COLO829 (cell line): ENCODE results near the gene PLXDC2.
"Not testable (repeated sequence)": the region's sequence is repeated elsewhere in the genome, so short reads cannot be mapped to it uniquely, and the experiment has no call there.

Experiments
- DNase-seq: peaks from one replicate; pipeline ENCODE4 v3.0.0; 2012; ENCODE audit warnings: low spot score

PLXDC2 gene

DNA sequence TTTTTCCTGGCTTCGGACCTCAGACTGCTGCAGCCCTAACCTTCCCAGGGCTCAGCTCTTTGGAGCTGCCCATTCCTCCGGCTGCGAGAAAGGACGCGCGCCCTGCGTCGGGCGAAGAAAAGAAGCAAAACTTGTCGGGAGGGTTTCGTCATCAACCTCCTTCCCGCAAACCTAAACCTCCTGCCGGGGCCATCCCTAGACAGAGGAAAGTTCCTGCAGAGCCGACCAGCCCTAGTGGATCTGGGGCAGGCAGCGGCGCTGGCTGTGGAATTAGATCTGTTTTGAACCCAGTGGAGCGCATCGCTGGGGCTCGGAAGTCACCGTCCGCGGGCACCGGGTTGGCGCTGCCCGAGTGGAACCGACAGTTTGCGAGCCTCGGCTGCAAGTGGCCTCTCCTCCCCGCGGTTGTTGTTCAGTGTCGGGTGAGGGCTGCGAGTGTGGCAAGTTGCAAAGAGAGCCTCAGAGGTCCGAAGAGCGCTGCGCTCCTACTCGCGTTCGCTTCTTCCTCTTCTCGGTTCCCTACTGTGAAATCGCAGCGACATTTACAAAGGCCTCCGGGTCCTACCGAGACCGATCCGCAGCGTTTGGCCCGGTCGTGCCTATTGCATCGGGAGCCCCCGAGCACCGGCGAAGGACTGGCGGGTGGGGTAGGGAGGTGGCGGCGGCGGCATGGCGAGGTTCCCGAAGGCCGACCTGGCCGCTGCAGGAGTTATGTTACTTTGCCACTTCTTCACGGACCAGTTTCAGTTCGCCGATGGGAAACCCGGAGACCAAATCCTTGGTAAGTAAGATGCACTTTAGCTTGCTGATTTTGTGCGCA is at the start of gene PLXDC2:
PLXDC2 (plus strand) TSS at position 22 of the 820 bp plus-strand sequence.
- no peak for DNase-seq

DNA sequence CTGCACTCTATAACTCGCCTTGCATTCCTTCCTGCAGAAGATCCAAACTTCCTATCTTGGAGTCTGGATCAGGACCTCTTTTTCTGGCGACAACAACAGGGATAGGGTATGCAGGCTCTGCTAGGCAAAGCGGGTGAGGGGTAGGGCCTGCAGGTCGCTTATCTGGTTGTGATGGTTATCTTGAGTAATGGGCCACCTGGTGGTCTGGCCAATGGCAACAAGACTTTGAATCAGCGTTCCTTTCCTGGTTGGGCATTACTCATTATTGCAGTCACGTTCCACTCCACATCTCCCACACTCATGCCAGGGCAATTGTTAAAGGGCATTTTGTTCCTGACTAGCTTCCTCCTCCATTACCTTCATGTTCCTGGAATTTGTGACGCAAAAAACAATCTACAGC is 48.4 kb upstream of the PLXDC2 start:
- no peak for DNase-seq

- DNase-seq = not testable (repeated sequence)
Measured at GRCh38 chr10:19769826-19770225, 46.4 kb upstream of the PLXDC2 start.

GRCh38 chr10:19772972-19773371 is 43.3 kb upstream of the PLXDC2 start:
- no peak for DNase-seq

- no peak for DNase-seq
Measured at GRCh38 chr10:19775296-19775695, 40.9 kb upstream of the PLXDC2 start.

- DNase-seq = no peak
Measured at GRCh38 chr10:19777806-19778205, 38.4 kb upstream of the PLXDC2 start.

DNA sequence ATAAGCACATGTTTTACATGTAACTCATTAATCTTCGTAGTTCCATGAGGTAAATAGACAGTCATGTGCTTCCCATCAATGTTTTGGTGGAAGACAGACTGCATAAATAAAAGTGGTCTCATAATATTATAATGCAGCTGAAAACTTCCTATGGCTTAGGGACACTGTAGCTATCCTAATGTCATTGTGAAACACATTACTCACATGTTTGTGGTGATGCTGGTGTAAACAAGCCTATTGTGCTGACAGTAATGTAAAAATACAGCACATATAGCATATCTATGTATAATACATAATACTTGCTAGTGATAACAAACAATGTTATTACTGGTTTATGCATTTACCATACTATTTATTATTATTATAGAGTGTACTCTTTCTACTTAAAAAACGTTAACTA is 37.2 kb upstream of the PLXDC2 start:
- DNase-seq = no peak

GRCh38 chr10:19782430-19783089 is 33.7 kb upstream of the PLXDC2 start:
- no peak for DNase-seq

DNA sequence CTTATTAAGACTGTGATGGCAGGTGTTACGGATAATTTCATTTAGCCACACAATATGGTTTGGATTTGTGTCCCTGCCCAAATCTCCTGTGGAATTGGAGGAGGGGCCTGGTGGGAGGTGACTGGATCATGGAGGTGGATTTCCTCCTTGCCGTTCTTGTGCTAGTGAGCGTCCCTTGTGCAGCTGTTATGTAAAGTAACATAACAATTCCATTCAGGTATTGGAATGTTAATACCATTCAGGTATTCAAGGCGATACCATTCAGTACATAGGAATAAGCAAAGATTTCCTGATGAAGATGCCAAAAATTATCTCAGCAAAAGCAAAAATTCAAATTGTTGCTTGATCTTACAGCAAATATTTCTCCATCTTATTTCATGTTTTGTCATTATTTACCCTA is 32.5 kb upstream of the PLXDC2 start:
- no peak for DNase-seq

DNA sequence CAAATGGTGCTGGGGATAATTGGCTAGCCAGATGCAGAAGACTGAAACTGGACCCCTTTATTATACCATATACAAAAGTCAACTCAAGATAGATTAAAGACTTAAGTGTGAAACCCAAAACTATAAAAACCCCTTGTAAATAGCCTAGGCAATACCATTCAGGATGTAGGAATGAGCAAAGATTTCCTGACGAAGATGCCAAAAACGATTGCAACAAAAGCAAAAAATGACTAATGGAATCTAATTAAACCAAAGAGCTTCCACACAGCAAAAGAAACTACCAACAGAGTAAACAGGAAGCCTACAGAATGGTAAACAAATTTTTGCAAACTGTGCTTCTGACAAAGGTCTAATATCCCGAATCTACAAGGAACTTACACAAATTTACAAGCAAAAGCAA is 30.9 kb upstream of the PLXDC2 start:
- DNase-seq = no peak

- peak; percentile 5 for DNase-seq
Measured at GRCh38 chr10:19788075-19788686, 28.1 kb upstream of the PLXDC2 start.

DNA sequence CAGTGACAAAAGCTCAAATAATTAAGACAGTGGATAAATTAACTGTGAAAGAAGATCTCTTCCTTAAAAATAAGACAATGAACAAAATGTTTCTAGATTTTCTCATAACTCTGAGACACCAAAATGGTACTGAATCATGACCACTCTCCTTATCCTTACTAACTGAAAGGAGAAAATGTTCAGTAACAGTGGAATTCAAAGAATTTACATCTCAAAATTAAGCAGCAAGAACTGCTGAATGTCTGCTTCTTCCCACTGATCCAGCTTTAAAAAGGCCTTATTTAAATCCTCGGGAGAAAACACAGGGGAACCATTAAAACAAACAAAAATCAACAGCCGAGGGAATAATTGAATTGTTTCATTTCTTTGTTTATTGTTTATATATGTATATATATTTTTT is 27.3 kb upstream of the PLXDC2 start:
- no peak for DNase-seq

DNA sequence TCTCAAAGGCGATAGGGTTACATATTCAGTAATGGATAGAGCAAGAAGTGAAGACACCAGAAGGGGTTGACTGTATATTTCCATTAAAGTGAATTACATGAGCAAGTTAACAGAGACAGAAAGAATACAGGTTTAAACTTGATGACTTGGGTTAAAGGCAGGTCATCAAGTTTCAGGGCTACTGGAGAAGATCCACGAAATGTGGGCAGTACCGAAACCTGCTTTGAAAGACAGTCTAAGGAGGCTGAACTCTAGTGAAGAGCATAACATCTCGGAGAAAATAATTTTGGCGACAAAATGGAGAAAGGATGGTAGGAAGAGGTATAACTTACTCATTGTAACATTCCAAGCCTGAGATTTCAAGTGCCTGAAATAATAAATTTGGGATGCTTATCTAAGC is 26.6 kb upstream of the PLXDC2 start:
- DNase-seq = no peak

GRCh38 chr10:19791032-19791431 is 25.2 kb upstream of the PLXDC2 start:
- no peak for DNase-seq

- DNase-seq = no peak
Measured at GRCh38 chr10:19795684-19796083, 20.5 kb upstream of the PLXDC2 start.

GRCh38 chr10:19800161-19800560 is 16.1 kb upstream of the PLXDC2 start:
- DNase-seq = no peak

GRCh38 chr10:19801369-19801768 is 14.9 kb upstream of the PLXDC2 start:
- no peak for DNase-seq

GRCh38 chr10:19803676-19804075 is 12.6 kb upstream of the PLXDC2 start:
- no peak for DNase-seq

- no peak for DNase-seq
Measured at GRCh38 chr10:19809481-19809880, 6.8 kb upstream of the PLXDC2 start.

DNA sequence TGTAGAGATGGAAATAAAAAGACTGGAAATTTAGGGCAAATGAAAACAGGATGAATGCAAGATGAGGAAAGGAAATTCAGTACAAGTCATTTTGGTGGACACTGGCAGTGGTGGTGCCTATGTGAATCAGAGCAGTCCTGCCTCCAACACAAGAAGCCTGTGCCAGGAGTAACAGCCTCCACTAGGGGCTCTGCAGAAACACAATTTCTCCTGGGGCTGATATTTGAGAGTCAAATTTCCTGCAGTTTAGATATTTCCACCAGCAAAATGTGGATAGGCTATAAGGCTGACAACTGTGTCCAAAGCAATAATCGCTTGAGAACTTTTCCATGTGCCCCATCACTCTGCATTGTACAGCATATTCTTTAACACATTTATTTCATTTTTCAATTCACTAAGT is 4.7 kb upstream of the PLXDC2 start:
- no peak for DNase-seq

DNA sequence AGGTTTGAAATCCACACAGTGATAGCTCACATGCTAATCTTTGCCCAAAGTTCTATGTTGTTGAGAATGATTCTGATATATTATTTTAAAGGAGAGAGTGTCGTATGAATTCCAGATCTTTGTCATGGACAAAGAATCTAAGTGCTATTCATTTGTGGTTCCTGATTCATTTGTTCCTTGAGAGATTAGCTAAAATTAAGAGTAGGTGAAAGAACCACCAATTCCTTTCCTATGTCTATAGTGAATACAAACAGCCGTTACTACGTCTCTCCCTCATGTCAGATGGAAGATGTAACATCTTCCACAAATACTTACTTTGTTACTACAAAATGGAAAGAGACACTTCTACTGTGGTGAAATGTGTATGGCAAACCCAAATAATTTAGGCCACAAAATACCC is 3.3 kb upstream of the PLXDC2 start:
- DNase-seq = no peak

DNA sequence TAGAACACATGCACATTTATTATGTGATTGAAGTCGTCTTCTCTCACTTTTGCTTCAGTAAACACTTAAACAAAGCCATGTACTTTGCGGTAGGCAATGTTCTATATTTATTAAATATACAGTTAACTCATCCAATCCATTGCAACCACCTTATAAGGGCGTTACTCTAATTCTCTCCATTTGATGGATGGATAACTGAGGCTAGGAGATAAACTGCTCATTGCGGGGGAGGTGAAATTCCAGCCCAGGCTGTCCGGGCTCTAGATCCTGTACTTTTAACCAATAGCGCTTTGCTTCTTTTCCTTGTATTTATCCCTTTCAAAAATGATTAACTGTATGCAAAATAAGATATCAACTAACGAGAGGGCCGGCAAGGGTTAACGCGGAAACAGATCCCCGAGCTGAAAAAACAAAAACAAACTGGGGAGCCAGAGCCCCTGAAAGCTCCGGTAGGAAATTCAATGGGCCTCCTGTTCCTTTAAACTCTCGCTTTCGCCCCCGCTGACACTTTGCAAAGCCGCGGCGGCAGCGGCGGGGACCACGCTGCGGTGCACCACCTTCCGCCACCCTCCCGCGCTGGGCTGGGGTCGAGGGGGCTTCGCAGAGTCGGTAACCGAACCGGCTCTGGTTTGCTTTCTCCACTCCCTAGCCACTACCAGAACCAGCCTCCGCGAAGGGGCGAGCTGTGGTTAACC is 1.0 kb upstream of the PLXDC2 start:
- DNase-seq = no peak
